Stimulated activated naive CD4-positive, alpha-beta T cell (primary cell): ENCODE measurements around the gene KRTAP10-1.
"Not testable (repeated sequence)": the region's sequence is repeated elsewhere in the genome, so short reads cannot be mapped to it uniquely, and the experiment has no call there.

Experiments used
- DNase-seq, 6 experiments: peaks; one replicate each; lab custom pipeline; 2025; lab: John Stamatoyannopoulos, UW

KRTAP10-1 gene

DNA sequence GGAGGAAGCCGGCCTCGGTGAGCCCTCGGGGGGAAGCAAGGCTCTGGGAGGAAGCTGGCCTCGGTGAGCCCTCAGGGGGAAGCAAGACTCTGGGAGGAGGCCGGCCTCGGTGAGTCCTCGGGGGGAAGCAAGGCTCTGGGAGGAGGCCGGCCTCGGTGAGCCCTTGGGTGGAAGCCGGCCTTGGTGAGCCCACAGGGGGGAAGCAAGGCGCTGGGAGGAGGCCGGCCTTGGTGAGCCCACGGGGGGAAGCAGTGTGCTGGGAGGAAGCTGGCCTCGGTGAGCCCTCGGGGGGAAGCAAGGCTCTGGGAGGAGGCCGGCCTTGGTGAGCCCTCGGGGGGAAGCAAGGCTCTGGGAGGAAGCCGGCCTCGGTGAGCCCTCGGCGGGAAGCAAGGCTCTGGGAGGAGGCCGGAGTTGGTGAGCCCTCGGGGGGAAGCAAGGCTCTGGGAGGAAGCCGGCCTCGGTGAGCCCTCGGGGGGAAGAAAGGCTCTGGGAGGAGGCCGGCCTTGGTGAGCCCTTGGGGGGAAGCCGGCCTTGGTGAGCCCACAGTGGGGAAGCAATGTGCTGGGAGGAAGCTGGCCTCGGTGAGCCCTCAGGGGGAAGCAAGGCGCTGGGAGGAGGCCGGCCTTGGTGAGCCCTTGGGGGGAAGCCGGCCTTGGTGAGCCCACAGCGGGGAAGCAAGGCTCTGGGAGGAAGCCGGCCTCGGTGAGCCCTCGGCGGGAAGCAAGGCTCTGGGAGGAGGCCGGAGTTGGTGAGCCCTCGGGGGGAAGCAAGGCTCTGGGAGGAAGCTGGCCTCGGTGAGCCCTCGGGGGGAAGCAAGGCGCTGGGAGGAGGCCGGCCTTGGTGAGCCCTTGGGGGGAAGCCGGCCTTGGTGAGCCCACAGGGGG lies 36.7 kb downstream of the KRTAP10-1 start:
- not testable (repeated sequence) for DNase-seq

DNA sequence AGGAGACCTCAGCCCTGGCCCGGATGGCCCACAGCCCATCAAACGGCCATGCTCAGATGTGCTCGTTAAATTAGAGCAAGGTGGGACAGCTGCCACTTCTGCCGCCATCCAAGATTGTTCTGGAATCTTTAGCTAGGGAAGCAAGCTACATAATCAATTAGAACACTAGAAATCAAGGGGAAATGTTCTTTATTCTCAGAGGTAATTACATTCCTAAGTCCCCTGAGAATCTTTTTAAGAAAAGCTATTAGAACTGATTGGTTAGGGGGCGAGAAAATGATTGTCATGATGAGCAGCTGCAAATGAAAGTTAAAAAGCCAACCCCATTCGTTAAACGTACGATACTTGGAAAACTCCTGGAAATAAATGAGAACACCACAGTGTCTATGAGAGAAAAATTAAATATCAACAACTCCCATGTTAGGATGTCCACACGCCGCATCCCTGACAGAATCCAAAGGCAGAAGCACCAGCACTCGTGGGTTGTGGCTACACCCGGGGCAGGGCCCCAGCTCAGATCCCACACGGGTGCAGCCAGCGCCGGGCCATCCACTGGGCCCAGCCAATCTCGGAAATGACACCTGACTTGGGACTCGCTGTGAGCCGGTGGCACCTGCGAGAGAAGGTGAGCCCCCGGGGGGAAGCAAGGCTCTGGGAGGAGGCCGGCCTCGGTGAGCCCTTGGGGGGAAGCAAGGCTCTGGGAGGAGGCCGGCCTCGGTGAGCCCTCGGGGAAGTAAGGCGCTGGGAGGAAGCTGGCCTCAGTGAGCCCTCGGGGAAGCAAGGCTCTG lies 37.6 kb downstream of the KRTAP10-1 start:
- DNase-seq = no peak

DNA sequence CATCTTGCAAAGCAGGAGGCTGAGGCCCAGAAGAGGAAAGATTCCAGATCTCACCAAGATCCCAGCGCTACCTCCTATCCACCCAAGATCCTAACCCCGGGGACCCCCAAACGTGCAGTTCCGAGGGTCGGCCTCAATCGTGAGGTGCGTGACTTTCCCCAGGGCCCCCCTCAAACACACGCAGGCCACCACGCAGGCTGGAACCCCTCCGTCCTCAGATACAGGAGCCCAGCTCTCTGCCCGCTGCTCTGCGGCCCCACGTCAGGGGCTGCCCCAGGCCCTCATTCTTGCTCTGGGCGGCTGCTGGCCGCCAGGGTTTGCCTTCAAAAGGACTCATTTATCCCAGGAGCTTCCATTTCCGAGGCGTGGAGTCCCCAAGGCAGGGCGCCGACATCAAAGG lies 39.9 kb downstream of the KRTAP10-1 start:
- no peak for DNase-seq

DNA sequence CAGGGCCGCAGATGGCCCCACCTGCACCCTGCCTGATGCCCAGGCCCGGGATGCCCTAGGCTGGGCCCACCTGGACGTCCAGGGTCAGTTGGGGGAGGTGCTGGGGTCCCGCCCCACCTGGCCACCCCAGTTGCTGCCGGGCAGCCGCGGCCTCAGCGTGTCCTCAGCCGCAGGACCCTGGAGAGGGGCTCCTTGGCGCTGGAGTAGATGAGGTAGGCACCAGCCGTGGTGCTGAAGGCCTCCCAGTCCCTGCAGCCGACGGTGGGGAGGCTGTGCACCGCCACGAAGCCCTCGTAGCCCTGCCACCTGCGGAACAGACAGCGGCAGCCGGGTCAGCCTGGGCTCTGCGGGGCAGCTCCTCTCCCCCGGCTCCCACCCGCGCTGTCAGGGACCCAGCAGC lies 40.4 kb downstream of the KRTAP10-1 start:
- no peak for DNase-seq

DNA sequence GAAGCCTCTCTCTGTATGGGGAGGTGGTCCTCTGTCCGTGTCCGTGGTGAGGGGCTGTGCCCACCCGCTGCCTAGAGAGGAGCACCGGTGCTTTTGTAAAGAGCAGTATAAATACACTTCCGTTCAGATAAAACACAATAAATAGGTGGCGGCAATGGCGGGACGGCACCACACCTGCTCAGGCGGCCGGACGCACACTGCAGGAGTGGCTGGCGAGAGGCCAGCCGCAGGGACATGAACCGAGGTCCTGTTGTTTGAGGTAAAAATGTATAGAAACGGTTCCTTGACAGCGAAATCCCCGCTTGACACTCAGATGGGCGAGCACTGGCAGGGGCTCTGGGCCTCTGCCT lies 40.8 kb downstream of the KRTAP10-1 start:
- DNase-seq = no peak

DNA sequence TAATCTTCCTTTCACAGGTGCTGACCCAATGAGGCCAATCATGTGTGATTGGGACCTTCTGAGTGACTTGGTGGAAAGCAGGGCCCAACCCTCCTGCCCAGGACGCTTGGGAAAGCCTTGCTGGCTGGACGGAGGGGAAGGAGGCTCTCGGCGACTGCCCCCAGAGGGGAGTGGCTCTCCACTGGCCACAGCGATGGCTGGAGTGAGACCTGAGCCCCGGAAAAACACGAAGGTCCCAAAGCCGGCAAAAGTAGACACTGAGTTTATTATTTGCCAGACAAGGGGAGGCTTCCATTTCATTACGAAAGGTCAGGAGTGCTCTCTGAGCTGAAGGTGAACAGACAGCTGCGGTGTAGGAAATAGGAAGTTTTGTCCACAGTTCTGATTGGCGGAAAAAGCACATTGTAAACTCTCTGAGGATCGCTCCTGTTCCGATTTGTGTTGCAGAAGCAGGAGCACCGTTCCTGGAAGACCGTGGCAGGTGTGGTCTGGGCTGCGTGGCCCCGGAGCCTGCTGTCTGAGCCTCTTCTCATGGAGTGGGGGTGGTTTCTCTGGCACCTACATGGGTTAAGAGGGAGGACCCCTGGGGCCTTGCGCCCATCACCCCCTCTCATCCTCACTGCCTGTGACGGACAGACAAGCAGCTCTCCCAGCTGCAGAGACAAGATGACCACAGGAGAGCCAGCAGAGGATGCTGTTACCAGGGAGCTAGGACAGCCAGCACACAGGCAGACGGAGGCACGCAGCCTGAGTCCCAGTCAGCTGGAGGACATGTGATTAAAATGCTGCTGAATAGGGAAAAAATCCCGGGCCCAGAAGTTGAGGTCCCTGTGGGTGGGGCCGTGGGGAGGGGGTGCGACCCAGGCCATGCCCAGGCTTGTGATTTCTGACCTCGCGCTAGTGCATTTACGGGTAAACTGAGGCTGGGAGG lies 41.5 kb downstream of the KRTAP10-1 start:
- no peak for DNase-seq

DNA sequence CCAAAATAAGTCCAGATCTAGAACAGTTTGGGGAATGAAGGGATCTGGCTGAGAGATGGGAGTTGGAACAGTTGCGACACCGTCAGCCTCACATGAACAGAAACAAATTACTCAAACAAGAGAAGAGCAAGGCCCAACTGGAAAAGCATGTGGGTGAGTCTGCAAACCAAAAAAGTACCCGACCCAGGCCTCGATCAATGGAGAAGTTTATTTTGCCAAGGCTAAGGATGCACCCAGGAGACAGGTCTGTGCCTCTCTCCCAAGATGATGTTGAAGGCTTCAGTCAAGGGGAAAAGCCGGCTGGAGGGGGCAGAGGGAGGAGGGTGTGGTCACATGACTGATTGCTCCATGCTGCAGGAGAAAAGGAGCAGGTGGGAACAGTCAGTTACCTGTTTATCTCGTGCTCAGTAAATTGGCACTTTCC lies 42.3 kb downstream of the KRTAP10-1 start:
- DNase-seq = no peak

DNA sequence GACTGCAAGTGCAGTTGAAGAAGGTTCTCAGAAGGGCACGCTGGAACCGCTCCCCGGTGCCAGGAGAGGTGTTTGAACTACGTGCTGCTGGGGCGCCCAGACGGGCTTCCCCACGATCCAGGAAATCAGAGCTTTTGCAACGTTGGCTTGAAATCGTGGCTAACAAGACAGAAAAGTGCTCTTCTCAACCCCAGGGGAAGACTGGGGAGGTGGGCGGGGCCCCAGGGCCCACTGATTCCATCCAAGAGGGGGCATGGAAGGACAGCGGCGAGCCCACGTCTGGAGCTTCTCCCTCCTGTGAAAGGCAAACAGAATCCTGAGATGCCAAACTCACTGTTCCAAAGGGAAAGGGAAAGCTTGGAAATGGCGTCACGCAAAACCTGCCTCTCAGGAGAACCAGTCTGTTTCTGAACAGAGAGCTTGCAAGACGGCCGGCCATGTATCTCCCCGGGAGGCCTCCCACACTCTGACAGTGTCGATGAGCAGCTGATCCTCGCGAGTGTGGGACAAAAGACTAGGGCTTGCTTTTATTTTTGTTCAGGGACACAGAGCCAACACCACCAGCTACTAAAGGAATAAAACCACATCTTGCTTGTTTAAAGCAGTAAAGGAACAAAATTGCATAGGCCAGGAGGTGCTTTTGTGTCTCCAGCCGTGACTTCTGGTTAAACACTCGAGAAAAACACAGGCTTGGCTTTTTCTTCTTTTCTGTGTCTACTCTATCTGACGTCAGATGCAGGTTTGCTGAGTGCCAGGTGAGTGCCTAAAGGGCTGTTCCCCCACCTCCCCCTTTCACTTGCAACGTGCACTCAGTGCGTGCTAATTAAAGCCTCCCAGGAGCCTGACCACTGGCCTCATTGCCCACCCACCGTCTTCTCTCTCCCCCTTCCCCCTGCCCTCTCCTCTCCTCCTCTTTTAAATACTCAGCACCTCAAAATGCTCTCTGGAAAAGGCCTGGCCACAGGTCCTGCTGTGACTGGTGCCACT lies 43.1 kb downstream of the KRTAP10-1 start:
- DNase-seq = no peak

DNA sequence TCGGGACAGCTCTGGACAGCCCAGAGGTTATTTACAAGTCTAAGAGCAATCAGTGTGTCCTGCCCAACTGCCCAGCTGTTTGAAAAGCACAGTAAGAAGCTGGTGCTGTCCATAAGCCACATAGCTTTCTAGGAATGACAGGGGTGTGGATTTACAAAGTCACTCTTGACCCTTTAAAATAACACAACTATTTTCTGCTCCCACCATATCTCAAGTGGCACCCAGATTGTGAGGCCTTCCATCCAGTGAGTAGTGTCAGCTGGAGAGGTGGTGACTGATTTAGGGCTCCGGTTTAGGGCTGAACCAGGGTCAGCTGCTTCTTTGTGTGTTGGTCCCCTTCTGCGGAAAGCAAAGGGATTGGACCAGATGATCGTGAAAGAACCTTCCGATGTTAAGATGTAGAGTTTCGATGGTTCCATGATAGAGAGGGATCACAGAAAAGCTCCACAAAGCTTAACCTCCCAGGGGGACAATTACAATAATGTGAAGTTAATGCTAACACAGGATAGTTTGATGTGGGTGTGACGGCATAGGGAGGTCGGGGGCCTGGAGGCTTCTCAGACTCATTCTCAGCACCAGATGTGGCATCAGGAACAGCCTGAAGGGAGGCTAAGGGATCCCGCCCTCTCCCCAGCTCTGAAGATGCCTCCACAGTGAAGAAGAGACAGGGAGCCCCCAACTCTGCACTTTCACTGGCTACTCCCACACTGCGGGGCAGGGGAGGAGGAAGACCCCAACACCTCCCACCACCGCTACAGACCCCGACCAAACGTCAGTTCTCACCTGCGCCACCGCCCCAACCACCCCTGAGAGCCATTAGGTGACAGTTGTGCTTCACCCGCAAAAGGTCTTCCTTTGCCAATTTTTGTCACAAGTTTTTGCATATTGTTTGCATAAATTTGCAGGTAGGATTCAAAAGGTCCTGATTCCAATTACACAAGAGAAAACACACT lies 44.1 kb downstream of the KRTAP10-1 start:
- DNase-seq = no peak

DNA sequence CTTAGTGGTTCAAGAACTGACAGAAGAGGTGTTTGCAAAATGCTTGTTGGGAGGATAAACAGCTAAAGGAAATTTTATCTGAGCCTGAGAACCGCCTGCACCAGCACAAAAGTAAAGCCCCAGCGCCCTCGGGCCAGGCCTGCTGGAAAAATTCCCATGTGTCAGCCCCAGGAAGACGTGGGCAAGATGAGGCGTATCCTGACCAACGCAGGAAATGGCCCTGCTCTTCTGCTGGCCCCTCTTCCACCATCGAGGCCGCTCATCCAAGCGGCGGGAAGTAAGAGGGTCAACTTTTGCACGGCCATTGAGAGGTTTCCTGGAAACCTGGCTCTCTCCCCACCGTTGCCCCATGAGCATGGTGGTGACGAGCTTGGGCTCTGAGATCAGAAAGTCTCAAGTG lies 45.0 kb downstream of the KRTAP10-1 start:
- no peak for DNase-seq

DNA sequence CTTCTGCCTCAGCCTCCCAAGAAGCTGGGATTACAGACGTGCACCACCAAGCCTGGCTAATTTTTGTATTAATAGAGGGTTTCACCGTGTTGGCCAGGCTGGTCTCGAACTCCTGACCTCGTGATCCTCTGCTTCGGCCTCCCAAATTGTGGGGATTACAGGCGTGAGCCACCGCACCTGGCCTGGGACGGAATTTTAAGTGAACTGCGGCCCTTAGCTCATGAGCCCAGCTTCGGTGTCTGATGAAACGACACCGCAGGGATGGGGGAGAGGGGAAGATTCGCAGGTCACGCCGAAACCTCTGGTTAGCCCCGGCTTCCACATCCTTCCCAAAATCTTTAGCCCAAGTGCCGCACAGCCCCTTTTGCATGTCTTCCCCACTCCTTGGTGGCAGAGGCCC lies 45.6 kb downstream of the KRTAP10-1 start:
- DNase-seq = no peak

DNA sequence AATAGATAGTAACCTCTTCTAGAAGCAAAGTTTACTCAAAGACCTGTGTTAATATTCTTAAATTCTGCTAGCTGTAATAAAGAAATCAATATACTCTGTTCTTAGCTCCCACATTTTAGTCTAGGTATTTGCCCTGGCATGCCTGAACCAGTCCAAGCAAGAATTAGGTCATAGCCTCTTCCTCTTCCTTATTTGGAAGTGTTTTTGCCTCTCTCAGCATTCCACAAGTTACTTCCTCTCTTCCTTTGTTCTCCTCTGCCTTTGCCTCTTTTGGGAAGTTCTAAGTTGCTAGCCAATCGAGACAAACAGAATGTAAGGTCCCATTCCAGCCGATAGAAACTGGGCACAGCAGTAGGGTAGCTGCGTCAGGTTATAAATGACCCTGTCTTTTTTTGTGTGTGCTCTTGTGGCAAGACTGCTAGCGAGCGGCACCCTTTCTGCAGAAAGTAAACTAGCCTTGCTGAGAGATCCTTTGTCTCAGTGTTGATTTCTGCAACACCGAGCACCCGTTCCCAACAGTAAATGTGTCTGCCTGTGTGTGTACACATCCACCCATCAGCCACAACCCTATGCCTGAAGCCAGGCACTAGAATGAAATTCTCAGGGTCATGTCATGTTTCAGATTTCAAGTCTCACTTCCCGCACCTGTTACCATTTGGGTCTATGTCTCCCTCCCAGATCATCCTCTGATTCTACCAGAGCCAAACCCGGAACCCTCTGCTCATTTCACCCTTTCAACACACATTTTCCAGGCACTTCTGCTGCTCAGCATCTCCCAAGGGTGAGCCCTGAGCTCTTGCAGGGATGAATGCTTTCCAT lies 47.2 kb downstream of the KRTAP10-1 start:
- no peak for DNase-seq

DNA sequence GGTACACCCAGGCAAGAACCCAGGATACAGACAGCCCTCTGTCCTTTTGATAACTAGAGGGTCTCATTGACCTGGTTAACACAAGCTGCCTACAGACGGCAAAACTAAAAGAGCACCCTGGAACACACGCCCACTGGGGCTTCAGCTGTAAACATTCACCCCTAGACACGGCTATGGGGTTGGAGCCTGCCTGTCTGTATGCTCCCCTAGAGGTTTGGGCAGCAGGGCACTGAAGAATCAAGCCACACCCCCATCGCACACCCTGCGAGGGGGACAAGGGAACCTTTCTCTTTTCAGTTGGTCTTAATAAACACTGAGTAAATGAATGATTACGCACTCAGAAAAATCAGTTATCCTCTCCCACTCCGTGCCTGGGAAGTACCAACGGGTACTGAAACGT lies 49.2 kb downstream of the KRTAP10-1 start:
- DNase-seq = no peak

DNA sequence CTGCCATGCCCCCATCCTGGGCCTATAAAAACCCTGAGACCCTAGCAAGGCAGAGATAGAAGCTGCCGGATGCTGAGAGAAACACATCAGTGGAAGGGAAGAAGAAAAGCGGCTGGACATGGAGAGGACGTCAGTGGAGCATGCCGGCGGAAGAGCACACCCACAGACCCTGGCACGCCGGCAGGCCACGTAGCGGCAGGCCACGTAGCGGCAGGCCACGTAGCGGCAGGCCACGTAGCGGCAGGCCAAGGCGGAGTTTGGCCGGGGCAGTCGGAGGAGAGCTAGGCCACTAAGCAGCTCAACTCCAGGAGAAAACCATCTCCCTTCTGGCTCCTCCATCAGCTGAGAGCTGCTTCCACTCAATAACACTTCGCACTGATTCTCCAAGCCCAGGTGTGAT lies 49.6 kb downstream of the KRTAP10-1 start:
- DNase-seq = no peak

DNA sequence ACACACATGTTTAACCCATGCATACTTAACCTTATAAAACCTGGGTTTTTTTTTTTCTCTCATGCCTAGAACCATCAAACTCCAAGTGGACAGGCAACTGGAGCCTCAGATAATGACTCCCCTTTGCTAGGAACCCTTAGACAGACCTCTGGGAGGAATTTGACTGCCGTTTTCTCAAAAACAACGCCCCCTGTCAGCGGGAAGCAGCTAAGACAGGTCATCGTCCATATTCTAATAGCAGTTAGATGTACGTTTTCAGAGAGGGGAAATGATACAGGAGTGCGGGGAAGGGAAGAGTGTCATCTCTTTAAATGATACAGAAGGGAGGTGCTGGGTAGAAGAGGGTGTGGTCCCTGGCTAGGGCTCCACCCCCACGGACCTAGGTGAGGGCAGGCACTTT lies 50.0 kb downstream of the KRTAP10-1 start:
- no peak for DNase-seq
